Natural killer cell (primary cell): Measurements from ENCODE around the gene DSG2. TPM values are rescaled to one million over a fixed set of nuclear protein-coding genes. Genes with fewer than 3 reads are reported as not detected.

Experiments used
- ATAC-seq, 3 donors: fragments of 150-1000 bp in 2 of 3; fragments of 200-7000 bp in 1 of 3; cut with Tn5 transposase; 1 replicate in 1 of 3; 2 replicates in 2 of 3; pipeline ENCODE4 v1.10.0; 2021; ENCODE audit warnings: mild to moderate bottlenecking in 2 of 3, moderate library complexity in 2 of 3
- DNase-seq, 2 donors: peaks; one replicate each; pipeline versions ENCODE4 v3.0.0 to v3.0.0-alpha.2; 2013 to 2021; ENCODE audit warnings: mixed read lengths in 1 of 2
- H3K27ac ChIP-seq: one replicate; pipeline ENCODE4 v1.5.1; 2013; ENCODE audit warnings: mild to moderate bottlenecking, low read length
- H3K27me3 ChIP-seq: one replicate; pipeline ENCODE4 v1.6.1; 2013; ENCODE audit warnings: low read length; ENCODE audit not compliant: control insufficient read depth, insufficient read depth
- H3K36me3 ChIP-seq: one replicate; pipeline ENCODE4 v1.6.1; 2013; ENCODE audit warnings: low read length; ENCODE audit not compliant: control insufficient read depth, insufficient read depth
- H3K4me1 ChIP-seq: one replicate; pipeline ENCODE4 v1.6.1; 2013; ENCODE audit warnings: low read length; ENCODE audit not compliant: control insufficient read depth, insufficient read depth
- H3K4me3 ChIP-seq: one replicate; pipeline ENCODE4 v1.5.1; 2013; ENCODE audit warnings: low read length
- H3K9me3 ChIP-seq: one replicate; pipeline ENCODE4 v1.6.1; 2013; ENCODE audit warnings: low read length; ENCODE audit not compliant: control insufficient read depth, insufficient read depth
- H3K27ac Mint-ChIP-seq, 2 donors: one replicate each; pipeline ENCODE4 v1.8.0; 2022; ENCODE audit warnings: mild to moderate bottlenecking in 2 of 2, mixed read lengths in 2 of 2, moderate library complexity in 1 of 2
- H3K27me3 Mint-ChIP-seq, 2 donors: one replicate each; pipeline ENCODE4 v1.8.0; 2022; ENCODE audit warnings: low read depth in 2 of 2, mixed read lengths in 2 of 2
- H3K36me3 Mint-ChIP-seq: one replicate; pipeline ENCODE4 v1.8.0; 2022; ENCODE audit warnings: mixed read lengths
- H3K4me1 Mint-ChIP-seq, 2 donors: one replicate each; pipeline ENCODE4 v1.8.0; 2022; ENCODE audit warnings: mixed read lengths in 2 of 2
- H3K4me3 Mint-ChIP-seq: one replicate; pipeline ENCODE4 v1.8.0; 2022; ENCODE audit warnings: mild to moderate bottlenecking, moderate library complexity, mixed read lengths
- H3K9me3 Mint-ChIP-seq, 2 donors: one replicate each; pipeline ENCODE4 v1.8.0; 2022; ENCODE audit warnings: mixed read lengths in 2 of 2
- CTCF ChIP-seq: fragments of 200-600 bp; IDR thresholded peaks from one replicate; pipeline ENCODE4 v1.8.0; 2022; ENCODE audit warnings: antibody characterized with exemption
- WGBS: methylation state at CpG from one replicate; pipeline ENCODE4 v1.1.7; 2013; ENCODE audit warnings: missing lambda C conversion rate; ENCODE audit not compliant: insufficient coverage; 5-methylcytosine and 5-hydroxymethylcytosine counted together
- intact Hi-C: fragments of 100-400 bp; cut with micrococcal nuclease; formaldehyde crosslinking; loops from one replicate; pipeline ENCODE4 v1.14.2; 2022
- total RNA-seq, 4 donors: library from RNA; stranded (reverse); fragments of 120-200 nt in 1 of 4; gene quantifications; one replicate each; pipeline versions ENCODE4 v1.2.3 to v1.2.4, GENCODE V29; 2013 to 2022

The DSG2 gene
- total RNA-seq, 3 donors from 2014 or later (not counting 1 experiment from before 2014, with no cell fraction given): 0.05 to 0.53 TPM; not detected in 1

GRCh38 chr18:31562726-31563125 lies 64.7 kb downstream of the DSG2 start:
- ATAC-seq (no peak), DNase-seq (no peak)
- Mint-ChIP-seq H3K36me3 (no peaks in the 10 kb centered on the region), H3K4me1 (no peaks in the 10 kb centered on the region), H3K27me3 (no peaks in the 10 kb centered on the region), H3K4me3 (no peak overlapping the region), H3K9me3 (no peaks in the 10 kb centered on the region), H3K27ac (no peak overlapping the region)
- intact Hi-C loops: no loop called here
- WGBS: 63% methylated on average over 4 of the region's 4 CpGs
- Histone ChIP-seq H3K36me3 (no peaks in the 10 kb centered on the region), H3K9me3 (no peaks in the 10 kb centered on the region), H3K4me3 (no peak overlapping the region), H3K27me3 (no peaks in the 10 kb centered on the region), H3K4me1 (no peaks in the 10 kb centered on the region), H3K27ac (no peak overlapping the region)
- TF ChIP-seq CTCF: no peak

GRCh38 chr18:31563778-31564177 lies 65.8 kb downstream of the DSG2 start:
- H3K27me3 ChIP-seq: no peaks in the 10 kb centered on the region
- intact Hi-C loops: no loop called here
- H3K36me3 ChIP-seq: no peaks in the 10 kb centered on the region
- no peaks in the 10 kb centered on the region for H3K4me1 ChIP-seq
- no peak for TF ChIP-seq CTCF
- no peak overlapping the region for H3K4me3 ChIP-seq
- Mint-ChIP-seq H3K36me3 (no peaks in the 10 kb centered on the region), H3K27ac (no peak overlapping the region), H3K9me3 (no peaks in the 10 kb centered on the region), H3K4me1 (no peaks in the 10 kb centered on the region), H3K27me3 (no peaks in the 10 kb centered on the region), H3K4me3 (no peak overlapping the region)
- WGBS: no CpG with 5 or more reads among the region's 1 CpG
- H3K27ac ChIP-seq: no peak overlapping the region
- ATAC-seq: no peak
- peak in 1 of 2 donors; percentile 6 for DNase-seq
- H3K9me3 ChIP-seq: no peaks in the 10 kb centered on the region

GRCh38 chr18:31565345-31565744 lies 67.4 kb downstream of the DSG2 start:
- Histone ChIP-seq H3K27ac (no peak overlapping the region), H3K36me3 (no peaks in the 10 kb centered on the region), H3K27me3 (no peaks in the 10 kb centered on the region), H3K9me3 (no peaks in the 10 kb centered on the region), H3K4me3 (no peak overlapping the region), H3K4me1 (no peaks in the 10 kb centered on the region)
- intact Hi-C loops: no loop called here
- TF ChIP-seq CTCF: no peak
- Mint-ChIP-seq H3K27me3 (no peaks in the 10 kb centered on the region), H3K4me1 (no peaks in the 10 kb centered on the region), H3K4me3 (no peak overlapping the region), H3K27ac (no peak overlapping the region), H3K36me3 (no peaks in the 10 kb centered on the region), H3K9me3 (no peaks in the 10 kb centered on the region)
- ATAC-seq (no peak), DNase-seq (no peak)
- 79% methylated on average over 2 of the region's 2 CpGs for WGBS

GRCh38 chr18:31565782-31566512 lies 68.0 kb downstream of the DSG2 start:
- no peaks in the 10 kb centered on the region for H3K4me1 Mint-ChIP-seq
- Histone ChIP-seq H3K4me1 (no peaks in the 10 kb centered on the region), H3K9me3 (no peaks in the 10 kb centered on the region), H3K27ac (no peak overlapping the region), H3K4me3 (no peak overlapping the region), H3K27me3 (no peaks in the 10 kb centered on the region), H3K36me3 (no peaks in the 10 kb centered on the region)
- 87% methylated on average over 10 of the region's 10 CpGs for WGBS
- no peak overlapping the region for H3K4me3 Mint-ChIP-seq
- no peak overlapping the region for H3K27ac Mint-ChIP-seq
- intact Hi-C loops: no loop called here
- H3K9me3 Mint-ChIP-seq: no peaks in the 10 kb centered on the region
- no peaks in the 10 kb centered on the region for H3K27me3 Mint-ChIP-seq
- DNase-seq: no peak
- ATAC-seq: no peak
- no peaks in the 10 kb centered on the region for H3K36me3 Mint-ChIP-seq
- no peak for TF ChIP-seq CTCF
